Renal pelvis (tissue), 12 donors: ENCODE data around the gene NBPF14. TPM values are rescaled to one million over a fixed set of nuclear protein-coding genes. Genes with fewer than 3 reads are reported as not detected.
A peak's percentile ranks its signal among the peaks of the same experiment; 100 is the strongest.
"Not testable (repeated sequence)": the region's sequence is repeated elsewhere in the genome, so short reads cannot be mapped to it uniquely, and the experiment has no call there.

Experiments
- DNase-seq: peaks from one replicate; pipeline ENCODE4 v3.0.0-alpha.2; 2013
- long read RNA-seq, 16 experiments: transcript quantifications; one replicate each; lab custom pipeline, GENCODE V29; 2026
- polyA plus RNA-seq, 3 donors: library from polyadenylated mRNA; unstranded; fragments of 120-200 nt; gene quantifications; one replicate each; pipeline ENCODE4 v1.2.1, GENCODE V29; 2013; ENCODE audit not compliant: insufficient read length in 3 of 3

Gene NBPF14
- 10 to 100 TPM; 29.8 to 42.8 (median 34.7) TPM for polyA plus RNA-seq
- long read RNA-seq, donor 1, partial matches to known transcripts = 0 of 2 reads
- long read RNA-seq, donor 1, other reads (novel, unspliced or antisense) = 0 of 2 reads
- long read RNA-seq, donor 2 = 0 reads
- long read RNA-seq, donor 3, partial matches to known transcripts = 119 of 121 reads
- long read RNA-seq, donor 3, other reads (novel, unspliced or antisense) = 0 of 121 reads
- long read RNA-seq, donor 4, partial matches to known transcripts = 0 of 9 reads
- long read RNA-seq, donor 4, other reads (novel, unspliced or antisense) = 9 of 9 reads
- long read RNA-seq, donor 5 = 0 reads
- long read RNA-seq, donor 6, partial matches to known transcripts = 0 of 3 reads
- long read RNA-seq, donor 6, other reads (novel, unspliced or antisense) = 0 of 3 reads
- long read RNA-seq, donor 7 = 0 reads
- long read RNA-seq, donor 8 = 0 reads
- long read RNA-seq, donor 9, partial matches to known transcripts = 5 of 5 reads
- long read RNA-seq, donor 9, other reads (novel, unspliced or antisense) = 0 of 5 reads
- long read RNA-seq, donor 10, partial matches to known transcripts = 0 of 2 reads
- long read RNA-seq, donor 10, other reads (novel, unspliced or antisense) = 0 of 2 reads
- long read RNA-seq, donor 11, partial matches to known transcripts = 0 of 2 reads
- long read RNA-seq, donor 11, other reads (novel, unspliced or antisense) = 0 of 2 reads
- long read RNA-seq, donor 12, partial matches to known transcripts = 0 of 11 reads
- long read RNA-seq, donor 12, other reads (novel, unspliced or antisense) = 11 of 11 reads
- long read RNA-seq, donor 13, partial matches to known transcripts = 0 of 15 reads
- long read RNA-seq, donor 13, other reads (novel, unspliced or antisense) = 13 of 15 reads
- long read RNA-seq, donor 14 = 0 reads
- long read RNA-seq, donor 15 = 0 reads
- long read RNA-seq, donor 16, partial matches to known transcripts = 0 of 3 reads
- long read RNA-seq, donor 16, other reads (novel, unspliced or antisense) = 0 of 3 reads

GRCh38 chr1:148595911-148596310 lies at the start of gene NBPF14:
NBPF14 (minus strand) TSS chr1:148596011; CDS start chr1:148595717, 294 bp downstream.
- DNase-seq = not testable (repeated sequence)

- not testable (repeated sequence) for DNase-seq
These were observed 29.6 kb upstream of the NBPF14 start for GRCh38 chr1:148625451-148625850.

GRCh38 chr1:148618216-148618615 lies 22.4 kb upstream of the NBPF14 start:
- DNase-seq = not testable (repeated sequence)

- not testable (repeated sequence) for DNase-seq
These were observed 9.5 kb upstream of the NBPF14 start for GRCh38 chr1:148605266-148605665.

- not testable (repeated sequence) for DNase-seq
These were observed 451 bp downstream of the NBPF14 start for GRCh38 chr1:148595360-148595759.

GRCh38 chr1:148591098-148591497 lies 4.7 kb downstream of the NBPF14 start:
- DNase-seq = not testable (repeated sequence)

GRCh38 chr1:148532158-148532557 lies 63.7 kb downstream of the NBPF14 start:
- not testable (repeated sequence) for DNase-seq

GRCh38 chr1:148529101-148529567 lies 66.7 kb downstream of the NBPF14 start:
- DNase-seq = not testable (repeated sequence)

GRCh38 chr1:148528591-148528990 lies 67.2 kb downstream of the NBPF14 start:
- DNase-seq = not testable (repeated sequence)

GRCh38 chr1:148526587-148526986 lies 69.2 kb downstream of the NBPF14 start:
- not testable (repeated sequence) for DNase-seq

- DNase-seq = not testable (repeated sequence)
These were observed 72.3 kb downstream of the NBPF14 start for GRCh38 chr1:148523205-148524144.

- DNase-seq = peak; percentile 96
These were observed 73.1 kb downstream of the NBPF14 start for GRCh38 chr1:148522561-148523204.

GRCh38 chr1:148522072-148522471 lies 73.7 kb downstream of the NBPF14 start:
- DNase-seq = peak; percentile 77

- not testable (repeated sequence) for DNase-seq
These were observed 81.5 kb downstream of the NBPF14 start for GRCh38 chr1:148514310-148514709.

- DNase-seq = not testable (repeated sequence)
These were observed 83.1 kb downstream of the NBPF14 start for GRCh38 chr1:148512571-148513184.

- DNase-seq = not testable (repeated sequence)
These were observed 101.9 kb downstream of the NBPF14 start for GRCh38 chr1:148493933-148494332.

GRCh38 chr1:148483029-148483428 lies 112.8 kb downstream of the NBPF14 start, which contains the start of gene PPIAL4G:
PPIAL4G (minus strand) TSS chr1:148483302; CDS start chr1:148483252, 50 bp downstream.
- DNase-seq = not testable (repeated sequence)
